ENCODE data around the gene IRAG1.
"Not testable (repeated sequence)": the region's sequence is repeated elsewhere in the genome, so short reads cannot be mapped to it uniquely, and the experiment has no call there.

The IRAG1 gene

DNA sequence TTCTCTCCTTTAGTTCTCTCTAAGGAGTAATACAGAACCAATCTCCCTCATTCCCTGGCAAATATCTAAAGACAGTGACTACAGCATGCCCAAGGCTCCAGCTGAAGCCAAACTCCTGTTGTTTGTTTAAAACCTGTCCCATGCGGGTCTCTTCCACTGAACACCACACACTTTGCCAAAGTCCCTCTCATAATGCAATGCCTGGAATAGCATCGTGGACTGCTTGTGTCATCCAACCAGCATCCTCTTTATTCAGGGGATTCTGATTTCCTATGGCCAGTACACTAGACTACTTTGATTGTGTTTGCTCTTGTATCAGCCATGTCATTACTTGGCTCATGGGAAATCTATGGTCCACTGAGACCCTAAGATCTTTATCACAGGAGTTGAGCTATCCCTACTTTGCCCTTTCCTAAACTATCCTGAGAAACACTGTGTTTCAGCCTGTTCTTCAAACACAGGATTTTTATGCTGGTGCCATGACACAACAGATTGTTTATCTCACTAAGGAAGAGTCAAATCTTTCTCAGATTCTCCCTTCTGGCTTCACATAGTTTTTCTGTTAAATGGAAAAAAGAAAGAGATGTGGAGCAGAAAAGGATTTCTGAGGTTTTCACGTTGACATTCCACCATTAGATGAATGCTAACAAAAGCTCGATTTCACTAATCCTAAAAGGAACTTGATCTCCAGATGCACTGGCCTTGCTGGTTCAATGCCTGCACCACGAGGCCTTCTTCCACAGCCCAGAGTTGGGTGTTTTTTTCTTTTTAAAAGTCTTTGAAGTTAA lies 15.9 kb upstream of the IRAG1 start:
- in situ Hi-C loops (cut with MboI; ENCODE audit: low sequenced_read_pairs), result no loop called here

DNA sequence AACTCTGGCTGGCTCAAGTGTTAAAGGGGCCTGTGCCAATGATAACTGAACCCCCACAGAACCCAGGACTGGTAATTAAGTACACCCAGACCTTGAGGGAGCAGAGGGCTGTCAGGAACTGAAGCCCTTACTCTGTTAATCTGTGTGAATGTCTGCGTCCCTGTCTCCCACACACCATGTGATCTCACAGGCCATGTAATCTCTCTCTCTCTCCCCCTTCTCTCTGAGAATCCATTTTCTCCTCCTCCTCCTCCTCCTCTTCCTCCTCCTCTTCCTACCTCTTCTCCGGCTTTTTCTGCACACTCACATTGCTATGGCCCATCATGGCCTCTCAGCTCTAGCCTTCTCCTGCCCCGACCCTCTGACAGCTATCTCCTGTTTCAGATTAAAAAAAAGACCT lies 14.6 kb upstream of the IRAG1 start:
- in situ Hi-C loops (cut with MboI; ENCODE audit: low sequenced_read_pairs), result no loop called here

DNA sequence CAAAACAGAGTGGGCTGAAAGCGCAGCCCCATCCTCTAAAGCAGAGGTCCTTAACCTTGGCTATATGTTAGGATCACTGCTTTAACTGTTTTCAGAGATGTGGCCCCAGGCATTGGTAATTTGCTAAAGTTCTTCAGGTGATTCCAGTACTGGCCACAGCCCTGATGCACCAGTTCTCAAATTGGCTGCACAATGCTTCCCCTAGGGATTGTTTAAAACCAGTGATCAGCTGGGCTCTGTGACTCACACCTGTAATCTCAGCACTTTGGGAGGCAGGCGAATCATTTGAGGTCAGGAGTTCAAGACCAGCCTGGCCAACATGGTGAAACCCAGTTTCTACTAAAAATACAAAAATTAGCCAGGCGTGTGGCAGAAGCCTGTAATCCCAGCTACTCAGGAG lies 8.4 kb upstream of the IRAG1 start:
- in situ Hi-C loops (cut with MboI; ENCODE audit: low sequenced_read_pairs), result no loop called here

DNA sequence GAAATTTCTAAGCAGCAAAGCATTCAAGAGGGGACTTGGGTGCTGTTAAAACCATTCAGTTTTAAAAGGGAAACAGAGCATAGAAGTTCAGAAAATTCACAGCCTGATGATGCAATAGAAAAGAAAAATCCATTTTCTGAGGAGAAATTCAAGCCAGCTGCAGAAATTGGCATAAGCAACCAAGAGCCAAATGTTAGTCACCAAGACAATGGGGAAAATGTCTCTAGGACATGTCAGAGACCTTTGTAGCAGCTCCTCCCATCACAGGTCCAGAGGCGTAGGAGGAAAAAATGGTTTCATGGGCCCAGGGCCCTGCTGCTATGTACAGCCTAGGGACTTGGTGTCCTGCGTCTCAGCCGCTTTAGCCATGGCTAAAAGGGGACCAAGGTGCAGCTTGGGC lies 5.5 kb upstream of the IRAG1 start:
- in situ Hi-C loops (cut with MboI; ENCODE audit: low sequenced_read_pairs), result no loop called here

DNA sequence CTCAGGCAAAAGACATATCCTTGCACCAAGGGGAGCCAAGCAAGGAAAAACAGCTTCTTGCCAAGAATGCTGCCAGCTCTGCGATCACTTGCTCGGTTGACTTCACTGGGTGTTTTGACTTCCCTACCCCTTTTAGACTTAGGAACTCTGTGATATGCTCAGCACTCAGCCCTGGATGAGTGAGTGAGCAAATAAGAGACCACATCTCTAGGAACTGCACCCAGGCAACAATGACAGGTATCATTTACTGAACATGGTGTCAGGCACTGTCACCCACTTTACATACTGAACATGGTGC lies 3.7 kb upstream of the IRAG1 start:
- in situ Hi-C loops (cut with MboI; ENCODE audit: low sequenced_read_pairs), result no loop called here

DNA sequence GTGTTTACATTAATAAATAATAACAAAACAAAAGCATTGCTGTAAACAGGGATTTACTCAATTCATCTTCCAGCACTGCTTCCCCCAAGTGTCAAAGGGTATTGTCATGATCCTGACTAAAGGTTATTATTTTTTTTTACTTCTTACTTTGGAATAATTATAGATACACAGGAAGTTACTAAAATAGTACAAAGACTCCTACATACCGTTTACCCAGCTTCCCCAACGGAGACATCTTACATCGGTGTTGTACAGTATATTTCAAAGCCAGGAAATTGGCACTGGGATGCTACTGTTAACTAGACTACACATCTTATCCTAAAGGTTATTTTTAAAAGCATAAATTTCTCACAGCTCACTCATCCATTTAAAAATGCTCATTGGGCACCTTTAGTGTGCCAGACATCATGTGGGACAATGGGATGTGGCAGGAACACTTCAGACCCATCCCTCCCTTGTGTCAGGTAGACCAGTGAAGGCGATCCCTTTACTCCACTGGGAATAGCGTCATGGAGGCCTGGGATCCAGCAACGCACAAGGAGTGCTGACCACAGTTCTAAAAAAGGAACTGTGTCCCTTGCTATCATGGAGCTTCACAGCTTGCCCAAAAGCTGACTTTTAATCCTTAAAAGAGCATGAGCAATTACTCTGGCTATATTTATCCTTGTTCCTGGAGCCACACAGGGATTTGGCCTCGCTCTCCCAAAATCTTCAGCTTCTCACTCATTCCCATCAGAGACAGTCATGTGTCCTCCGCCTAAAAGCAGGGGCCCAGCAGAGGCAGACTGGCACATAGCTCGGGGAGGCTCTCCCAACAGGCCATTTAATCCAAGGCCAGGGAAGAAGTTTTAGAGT lies 3.1 kb upstream of the IRAG1 start:
- in situ Hi-C loops (cut with MboI; ENCODE audit: low sequenced_read_pairs), result no loop called here

DNA sequence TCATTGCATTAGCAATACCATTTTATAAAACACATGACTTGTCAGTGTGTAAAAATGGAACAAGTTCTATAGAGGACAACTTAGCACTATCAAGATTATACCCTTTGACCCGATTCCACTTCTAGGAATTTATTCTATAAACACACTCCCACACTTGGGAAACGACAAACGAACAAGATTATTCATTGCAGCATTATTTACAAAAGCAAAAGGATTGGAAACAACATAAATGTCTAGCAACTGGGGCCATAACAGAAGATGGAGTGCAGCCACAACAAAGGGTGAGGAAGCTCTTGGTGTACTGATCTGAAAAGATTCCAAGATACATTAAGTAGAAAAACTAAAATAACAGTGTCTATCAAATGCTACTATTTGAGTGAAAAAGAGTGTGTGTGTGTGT lies 2.3 kb upstream of the IRAG1 start:
- in situ Hi-C loops (cut with MboI; ENCODE audit: low sequenced_read_pairs), result no loop called here

DNA sequence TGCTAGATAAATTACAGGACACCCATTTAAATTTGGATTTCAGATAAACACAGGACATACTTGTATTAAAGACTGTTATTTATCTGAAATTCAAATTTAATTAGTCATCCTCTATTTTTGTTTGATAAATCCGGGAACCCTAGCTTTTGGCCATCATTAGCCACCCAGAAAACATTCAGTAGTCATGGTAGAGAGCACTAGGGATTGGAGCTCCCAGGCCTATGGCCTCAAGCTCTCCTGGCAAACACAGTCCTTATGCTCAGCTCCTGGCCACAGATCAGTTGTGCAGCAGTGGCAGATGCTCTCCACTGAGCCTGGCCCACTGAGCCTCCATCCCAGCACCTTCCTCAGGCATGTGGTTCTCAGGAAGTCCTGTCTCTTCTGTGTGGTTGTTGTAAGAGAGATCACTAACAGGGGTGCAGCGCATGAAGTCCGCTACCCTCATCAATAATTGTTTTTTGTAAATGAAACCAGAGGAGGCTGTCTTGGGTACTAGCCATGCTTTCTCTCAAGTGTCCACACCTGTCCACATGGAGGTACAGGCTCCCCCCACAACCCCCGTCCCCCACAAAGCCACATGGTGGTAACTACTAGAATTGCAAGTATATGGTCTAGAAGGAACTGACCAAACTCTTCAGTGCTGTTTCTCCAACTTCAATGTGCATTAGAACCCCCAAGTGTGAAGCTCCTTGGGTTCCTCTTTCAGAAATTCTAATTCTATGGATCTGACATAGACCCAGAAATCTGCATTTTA lies 1.1 kb upstream of the IRAG1 start:
- in situ Hi-C loops (cut with MboI; ENCODE audit: low sequenced_read_pairs), result no loop called here

DNA sequence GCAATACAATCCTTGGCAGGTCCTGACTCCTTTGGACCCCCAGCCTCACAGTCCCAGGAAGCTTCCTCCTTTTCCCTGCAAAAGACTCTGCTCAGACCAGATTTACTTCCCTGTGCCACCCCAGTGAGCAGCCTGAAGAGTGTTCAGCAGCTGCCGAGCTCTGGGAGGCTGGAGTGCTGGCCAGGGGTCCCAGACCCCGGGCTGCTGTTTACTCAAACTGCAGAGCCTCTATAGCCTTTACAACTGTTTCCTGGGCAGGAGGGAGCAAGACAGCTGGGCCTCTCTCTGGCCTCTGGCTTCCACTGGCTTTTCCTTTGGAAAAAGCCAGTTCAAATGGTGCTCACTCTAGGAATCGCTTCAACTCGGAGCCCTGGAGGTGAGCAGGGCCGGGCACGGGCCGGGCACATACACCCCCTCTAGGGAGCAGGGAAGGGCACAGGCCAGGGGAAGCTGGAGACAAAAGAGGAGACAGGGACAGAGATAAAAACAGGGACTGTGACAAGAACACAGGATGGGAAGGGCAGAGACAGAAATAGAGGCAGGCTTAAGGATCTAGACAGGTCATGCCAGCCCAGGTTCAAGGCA lies 932 bp downstream of the IRAG1 start:
- in situ Hi-C loops (cut with MboI; ENCODE audit: low sequenced_read_pairs), result no loop called here

DNA sequence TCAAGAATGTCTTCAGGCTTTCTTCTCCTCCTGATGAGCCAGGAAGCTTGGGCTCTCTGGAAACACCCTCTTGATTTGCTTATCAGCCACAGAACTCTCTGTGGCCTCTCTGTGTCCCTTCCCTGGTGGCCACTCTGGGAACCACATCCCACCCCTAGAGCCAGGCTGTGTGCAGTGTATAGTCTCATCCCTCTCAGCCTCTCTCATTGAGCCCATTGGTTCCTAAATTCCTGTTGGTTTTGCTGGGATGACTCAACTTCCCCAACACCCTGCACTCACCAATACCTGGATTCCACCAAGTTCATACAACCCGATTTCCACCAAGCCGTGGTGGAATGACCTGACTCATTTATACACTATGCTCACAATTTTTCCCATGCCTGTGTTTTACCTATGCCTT lies 5.2 kb downstream of the IRAG1 start:
- in situ Hi-C loops (cut with MboI; ENCODE audit: low sequenced_read_pairs), result no loop called here

DNA sequence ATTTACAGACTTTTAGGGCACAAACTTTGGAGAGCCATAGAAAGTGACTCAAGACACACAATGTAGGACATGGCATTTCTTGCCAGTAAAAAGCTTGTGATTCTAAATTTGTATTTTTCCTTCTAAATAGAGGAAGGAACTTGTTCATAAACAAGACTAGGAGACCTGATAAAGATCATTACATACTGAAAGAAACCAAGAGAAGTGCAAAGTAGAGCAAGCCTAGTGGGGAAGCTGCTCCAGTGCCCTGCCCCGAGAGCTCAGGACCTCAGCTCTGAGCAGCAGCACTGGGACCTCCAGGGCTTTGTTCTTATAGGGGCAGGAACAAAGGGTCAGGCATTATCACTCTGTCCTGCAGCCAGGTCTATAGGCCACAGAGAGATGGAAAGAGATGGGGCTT lies 7.2 kb downstream of the IRAG1 start:
- in situ Hi-C loops (cut with MboI; ENCODE audit: low sequenced_read_pairs), result no loop called here

DNA sequence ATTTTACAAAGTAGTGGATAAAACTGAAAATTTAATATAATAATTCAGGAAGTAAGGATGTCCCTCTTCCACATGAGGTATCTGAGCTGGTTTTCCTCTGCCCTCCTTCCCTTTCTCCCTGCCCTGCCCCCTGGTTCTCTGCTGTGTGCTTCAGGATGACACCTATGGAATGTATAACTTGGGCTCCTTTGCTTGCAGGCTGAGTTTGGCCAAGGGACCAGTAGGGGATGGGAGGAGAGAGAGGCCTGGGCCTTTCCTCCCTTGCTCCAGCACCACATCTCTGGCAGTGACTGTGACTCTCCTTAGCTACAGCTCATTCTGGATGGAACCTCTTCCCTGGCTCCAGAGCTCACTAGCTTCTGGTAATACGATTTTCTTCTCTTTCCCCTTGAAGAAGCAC lies 10.1 kb downstream of the IRAG1 start:
- in situ Hi-C loops (cut with MboI; ENCODE audit: low sequenced_read_pairs), result no loop called here

DNA sequence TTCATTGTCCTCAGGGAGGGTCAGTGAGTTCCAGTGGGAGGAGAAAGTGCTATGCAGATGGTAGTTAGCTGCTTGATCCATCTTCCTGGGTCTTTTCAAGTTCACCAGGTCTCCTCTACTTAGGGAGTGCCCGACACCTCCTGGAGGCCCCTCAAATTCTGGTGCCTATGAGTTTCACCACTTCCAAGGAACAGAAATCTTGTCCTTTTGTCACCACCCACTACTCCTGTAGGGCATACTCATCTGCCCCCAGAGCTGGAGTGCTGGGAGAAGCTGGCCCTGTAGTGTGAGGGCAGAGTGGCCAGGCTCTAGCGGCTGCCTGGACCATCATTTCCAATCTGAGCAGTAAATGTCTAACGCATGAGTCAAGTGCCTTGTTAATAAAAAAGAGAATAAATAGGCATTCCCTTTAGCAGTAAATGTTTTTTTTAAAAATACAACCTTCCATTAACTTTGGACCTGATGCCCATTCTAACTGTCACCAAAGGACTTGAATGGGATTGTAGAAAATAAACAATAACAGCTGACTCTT lies 12.5 kb downstream of the IRAG1 start:
- in situ Hi-C loops (cut with MboI; ENCODE audit: low sequenced_read_pairs), result no loop called here

DNA sequence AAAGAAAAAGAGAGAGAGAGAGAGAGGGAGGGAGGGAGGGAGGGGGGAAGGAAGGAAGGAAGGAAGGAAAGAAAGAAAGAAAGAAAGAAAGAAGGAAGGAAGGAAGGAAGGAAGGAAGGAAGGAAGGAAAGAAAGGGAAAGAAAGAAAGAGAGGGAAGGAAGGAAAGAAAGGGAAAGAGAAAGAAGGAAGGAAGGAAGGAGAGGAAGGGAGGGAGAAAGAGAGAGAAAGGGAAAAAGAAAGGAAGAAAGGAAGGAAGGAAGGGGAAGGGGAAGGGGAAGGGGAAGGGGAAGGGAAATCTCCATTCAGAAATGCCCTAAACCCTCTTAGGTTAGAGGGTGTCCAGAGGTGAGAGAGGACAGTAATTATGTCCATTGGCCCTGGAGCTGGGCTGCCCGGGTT lies 13.3 kb downstream of the IRAG1 start:
- in situ Hi-C loops (cut with MboI; ENCODE audit: low sequenced_read_pairs), result not testable (repeated sequence)

DNA sequence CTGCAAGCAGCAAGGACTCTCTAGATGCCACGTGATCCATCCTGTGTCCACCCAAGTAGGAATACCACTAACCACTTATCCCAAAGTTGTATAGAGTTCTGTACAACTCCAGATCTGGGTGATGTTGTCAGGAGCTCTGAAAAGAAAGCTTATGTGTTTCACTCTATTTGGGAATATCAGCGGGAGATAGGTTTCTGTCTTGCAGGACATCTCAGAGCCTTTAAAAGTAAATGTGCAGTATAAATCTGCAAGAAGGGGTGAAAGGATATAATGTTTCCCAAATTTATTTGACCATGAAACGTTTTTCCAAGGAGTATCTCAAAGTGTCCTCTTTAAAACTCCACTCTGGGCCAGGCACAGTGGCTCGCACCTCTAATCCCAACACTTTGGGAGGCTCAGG lies 13.9 kb downstream of the IRAG1 start:
- in situ Hi-C loops (cut with MboI; ENCODE audit: low sequenced_read_pairs), result no loop called here

DNA sequence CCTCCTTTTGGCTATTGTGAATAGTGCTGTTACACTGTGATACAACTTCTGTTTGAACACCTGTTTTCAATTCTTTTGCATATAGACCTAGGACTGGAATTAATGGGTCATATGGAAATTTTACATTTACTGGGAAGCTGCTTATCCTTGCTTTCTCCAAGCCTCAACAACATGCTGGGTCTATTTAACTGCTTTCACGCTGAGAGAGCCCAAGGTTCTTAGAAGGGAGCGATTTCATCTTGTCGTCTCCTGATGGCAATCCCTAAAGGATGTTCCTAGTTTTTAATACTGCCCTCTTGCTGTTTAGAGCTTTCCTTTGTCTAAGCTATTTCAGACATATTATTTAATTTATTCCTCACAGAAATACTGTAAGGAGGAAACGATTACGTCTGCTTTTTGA lies 15.5 kb downstream of the IRAG1 start:
- in situ Hi-C loops (cut with MboI; ENCODE audit: low sequenced_read_pairs), result no loop called here

DNA sequence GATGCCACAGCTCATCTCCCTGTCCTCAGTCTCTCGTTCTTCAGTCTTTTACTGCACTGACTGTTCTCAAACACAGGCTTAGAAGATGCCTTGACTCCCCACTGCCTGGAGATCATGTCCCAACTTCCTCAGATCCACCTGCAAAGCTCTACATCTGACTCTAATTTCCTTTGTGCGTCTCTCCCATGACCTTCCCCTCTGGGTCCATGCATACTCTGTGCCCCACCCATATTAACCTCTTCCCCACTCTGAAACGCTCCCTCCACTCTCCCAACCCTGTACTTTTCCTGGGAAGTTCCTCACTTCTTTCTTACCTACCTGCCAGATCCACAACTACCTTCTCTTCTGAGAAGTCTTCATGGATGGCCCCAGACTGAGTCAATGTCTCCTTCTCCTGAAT lies 16.6 kb downstream of the IRAG1 start:
- in situ Hi-C loops (cut with MboI; ENCODE audit: low sequenced_read_pairs), result no loop called here

DNA sequence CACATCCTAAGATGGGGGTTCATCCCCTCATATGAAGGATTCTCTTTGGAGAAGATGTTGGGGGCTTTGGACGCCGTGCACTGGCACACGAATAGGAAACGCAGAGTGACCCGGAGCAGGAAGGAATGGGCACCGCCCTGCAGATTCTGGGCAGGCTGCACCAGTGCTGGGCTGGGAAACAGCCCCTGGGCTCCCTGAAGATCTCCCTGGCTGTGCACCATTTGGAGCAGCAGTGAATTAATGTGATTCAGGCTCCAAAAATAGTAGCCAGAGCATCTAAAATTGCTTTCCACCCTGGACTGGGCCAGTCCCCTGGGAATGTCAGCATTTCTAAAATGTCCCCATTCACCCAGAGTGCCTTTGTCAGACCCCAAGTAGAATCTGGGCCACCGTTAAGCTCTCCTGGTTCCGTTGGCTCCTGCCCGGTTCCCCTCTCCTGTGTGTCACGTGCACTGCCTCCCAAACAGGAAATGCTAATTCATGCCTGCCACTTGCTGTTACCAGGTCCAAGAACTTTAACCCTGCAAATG lies 18.6 kb downstream of the IRAG1 start:
- in situ Hi-C loops (cut with MboI; ENCODE audit: low sequenced_read_pairs), result no loop called here

DNA sequence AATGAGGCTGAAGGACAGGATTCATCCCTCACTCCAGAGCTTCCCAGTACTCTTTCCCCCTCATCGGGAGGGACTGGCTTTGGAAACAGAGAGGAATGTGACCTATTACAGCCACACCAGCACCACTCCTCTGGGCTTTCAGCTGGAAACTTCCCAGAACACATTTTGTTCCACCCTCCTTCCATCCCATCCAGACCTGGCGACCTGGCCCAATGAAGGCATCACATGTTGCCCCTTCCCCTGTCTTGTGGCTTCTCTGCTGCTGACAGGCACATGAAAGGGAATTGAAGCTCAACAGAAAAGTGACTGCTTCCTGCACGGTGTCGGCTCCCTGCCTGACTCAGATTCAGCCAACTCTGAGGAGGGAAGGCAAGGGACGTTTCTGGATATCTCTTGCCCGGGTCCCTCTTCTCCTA lies 19.1 kb downstream of the IRAG1 start:
- in situ Hi-C loops (cut with MboI; ENCODE audit: low sequenced_read_pairs), result no loop called here

DNA sequence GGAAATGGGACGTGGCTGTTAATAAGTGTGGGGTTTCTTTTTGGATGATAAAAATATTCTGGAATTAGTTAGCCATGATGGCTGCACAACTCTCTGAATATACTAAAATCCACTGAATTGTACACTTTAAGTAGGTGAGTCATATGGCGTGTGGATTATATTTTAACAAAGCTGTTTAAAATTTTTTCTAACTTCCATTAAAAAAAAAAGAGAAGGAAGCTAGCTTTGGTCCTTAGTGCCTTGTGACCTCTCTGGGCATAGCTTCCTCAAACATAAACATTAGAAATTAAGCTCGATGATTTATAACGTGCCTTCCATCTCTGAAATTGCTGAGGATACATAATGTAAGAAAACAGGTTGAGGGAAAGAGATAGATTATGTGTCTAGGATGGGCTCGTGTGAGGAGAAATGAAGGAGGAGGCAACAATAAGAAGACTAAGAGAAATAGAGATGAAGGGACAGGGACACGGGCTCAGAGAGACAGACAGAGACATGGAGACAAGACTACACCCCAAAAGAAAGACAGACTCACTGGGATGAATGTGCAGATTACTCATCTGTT lies 20.0 kb downstream of the IRAG1 start:
- in situ Hi-C loops (cut with MboI; ENCODE audit: low sequenced_read_pairs), result no loop called here

DNA sequence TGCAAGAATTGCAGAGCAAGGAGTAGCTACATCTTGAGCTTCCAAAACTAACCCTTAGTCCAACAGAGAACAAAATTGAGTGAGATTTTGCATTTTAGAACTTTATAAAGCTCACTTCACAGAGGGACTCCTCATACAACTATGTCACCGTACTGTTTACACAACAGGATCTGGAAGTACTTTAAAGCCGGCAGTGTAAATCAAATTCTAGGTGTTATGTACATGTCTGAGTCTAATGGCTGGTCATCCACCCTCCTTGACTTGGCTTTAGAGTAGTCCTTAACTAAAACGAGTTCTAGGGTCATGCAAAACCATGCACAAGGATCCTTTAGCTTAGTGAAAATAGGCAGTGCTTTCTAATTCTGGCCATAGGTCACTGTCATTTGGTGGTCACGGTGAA lies 23.5 kb downstream of the IRAG1 start:
- in situ Hi-C loops (cut with MboI; ENCODE audit: low sequenced_read_pairs), result no loop called here

Measured in hTERT RPE-1 (cell line).